Hypothalamus (tissue), 51 donors: Measurements from ENCODE around the gene GSTO2.

Experiments used
- DNase-seq, 51 donors: peaks; one replicate each; lab custom pipeline; 2025; lab: John Stamatoyannopoulos, UW

Gene GSTO2

DNA sequence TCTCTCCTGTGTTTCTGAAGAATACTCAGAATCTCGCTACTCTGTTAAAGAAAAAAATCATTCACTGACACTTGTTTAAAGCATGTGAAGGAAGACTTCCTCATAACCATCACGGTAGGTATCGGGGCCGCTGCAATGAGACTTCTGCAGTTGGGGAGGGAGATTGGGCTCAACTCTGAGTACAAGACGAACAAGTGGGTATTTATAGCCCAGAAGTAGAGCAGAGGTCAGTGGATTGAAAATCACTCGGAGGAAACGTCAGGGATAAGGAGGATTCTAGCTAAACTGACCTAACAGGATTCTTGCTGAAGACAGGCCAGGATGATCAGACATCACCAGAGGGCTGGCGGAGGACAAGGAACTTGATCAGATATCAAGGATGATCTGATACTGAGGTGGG is 35.9 kb downstream of the GSTO2 start:
- DNase-seq = no peak

GRCh38 chr10:104306897-104307296 is 37.9 kb downstream of the GSTO2 start:
- DNase-seq = peak in 1 of 51 donors; percentile 23

DNA sequence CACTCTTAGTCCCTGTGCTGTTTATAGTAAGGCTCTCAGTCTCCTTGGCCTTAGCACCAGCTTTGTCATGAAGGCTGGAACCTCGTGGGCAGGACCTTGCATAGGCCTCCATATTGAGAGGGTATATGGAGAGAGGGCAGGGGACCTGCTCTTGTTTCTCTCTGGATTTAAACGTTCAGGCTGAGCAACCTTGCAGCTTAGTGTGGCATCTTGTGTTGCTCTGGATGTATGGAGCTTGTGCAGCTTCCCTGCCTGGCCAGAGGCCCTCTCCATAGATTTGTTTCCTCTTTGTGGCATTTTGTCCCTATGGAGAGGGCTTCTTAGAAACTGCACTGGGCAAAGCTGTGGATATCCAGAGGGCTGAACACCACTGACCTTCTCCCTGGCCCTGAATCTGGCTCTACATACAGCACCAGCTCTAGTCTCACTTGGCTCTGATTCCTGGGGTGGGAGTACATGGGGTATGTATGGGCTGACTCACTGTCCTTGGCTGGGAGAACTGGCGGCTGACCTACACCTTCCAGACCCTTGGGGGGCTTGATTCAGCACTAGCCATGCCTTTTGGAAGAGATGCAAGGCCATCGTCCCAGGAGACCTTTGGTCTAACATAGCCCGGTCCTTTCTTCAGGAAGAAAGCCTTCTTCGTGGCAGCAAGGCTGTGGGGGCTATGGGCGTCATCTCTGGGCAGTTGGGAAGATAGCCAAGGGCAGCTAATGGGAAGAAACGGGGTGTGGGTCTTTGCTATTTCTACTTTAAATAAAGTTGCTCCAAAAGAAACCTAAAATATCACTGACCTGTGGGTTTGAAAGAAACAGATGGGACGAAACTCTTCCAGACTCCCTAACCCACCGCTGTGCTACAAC is 38.8 kb downstream of the GSTO2 start:
- no peak for DNase-seq

- DNase-seq = no peak
These were observed 39.5 kb downstream of the GSTO2 start for GRCh38 chr10:104308439-104308903.

DNA sequence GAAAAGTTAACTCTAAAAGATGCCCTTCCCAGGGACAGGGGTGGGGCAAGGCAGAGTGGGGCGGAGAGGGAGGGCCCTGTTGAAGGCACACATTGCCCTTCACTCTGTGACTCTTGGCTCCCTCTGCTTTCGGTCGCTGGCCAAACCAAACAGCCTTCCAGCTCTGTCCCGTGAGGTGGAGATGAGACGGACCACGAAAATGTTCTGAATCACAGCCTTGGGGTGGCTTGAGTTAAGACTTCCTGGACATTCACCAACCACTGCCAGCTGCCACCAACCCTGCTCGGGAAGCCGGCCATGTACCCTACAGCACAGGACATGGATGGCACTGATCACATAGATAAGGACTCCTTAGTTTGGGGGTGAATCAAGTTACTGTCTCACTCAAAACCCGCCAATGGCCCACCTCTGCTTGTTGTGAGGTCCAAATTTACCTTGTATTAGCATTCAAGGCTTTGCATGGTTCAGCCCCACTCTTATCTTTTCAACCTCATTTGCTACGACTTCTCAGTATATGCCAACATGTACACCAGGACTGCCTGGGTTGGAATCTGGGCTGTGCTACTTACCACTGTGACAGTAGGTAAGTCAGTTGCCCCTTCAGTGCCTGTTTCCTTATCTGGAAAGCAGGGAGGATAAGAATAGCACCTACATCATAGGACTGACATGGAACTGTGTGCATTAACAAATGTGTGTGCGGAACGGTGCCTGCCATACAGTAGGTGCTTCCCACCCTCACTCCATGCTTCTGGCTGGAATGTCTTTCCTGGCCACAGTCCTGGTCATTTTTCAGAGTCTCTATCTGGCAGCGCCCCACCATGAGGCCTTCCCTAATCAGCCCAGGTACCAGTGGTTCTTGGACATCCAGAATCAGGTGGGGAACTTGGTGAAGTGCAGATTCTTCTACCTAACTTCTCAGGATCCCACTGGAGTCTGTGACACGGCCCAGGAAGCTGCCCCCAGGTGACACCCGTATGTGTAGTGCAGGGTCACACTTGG is 41.3 kb downstream of the GSTO2 start:
- DNase-seq = peak in 4 of 51 donors; percentile 18 to 32 (median 23)

GRCh38 chr10:104311184-104311720 is 42.3 kb downstream of the GSTO2 start:
- no peak for DNase-seq

GRCh38 chr10:104314591-104315485 is 45.9 kb downstream of the GSTO2 start:
- DNase-seq = no peak

DNA sequence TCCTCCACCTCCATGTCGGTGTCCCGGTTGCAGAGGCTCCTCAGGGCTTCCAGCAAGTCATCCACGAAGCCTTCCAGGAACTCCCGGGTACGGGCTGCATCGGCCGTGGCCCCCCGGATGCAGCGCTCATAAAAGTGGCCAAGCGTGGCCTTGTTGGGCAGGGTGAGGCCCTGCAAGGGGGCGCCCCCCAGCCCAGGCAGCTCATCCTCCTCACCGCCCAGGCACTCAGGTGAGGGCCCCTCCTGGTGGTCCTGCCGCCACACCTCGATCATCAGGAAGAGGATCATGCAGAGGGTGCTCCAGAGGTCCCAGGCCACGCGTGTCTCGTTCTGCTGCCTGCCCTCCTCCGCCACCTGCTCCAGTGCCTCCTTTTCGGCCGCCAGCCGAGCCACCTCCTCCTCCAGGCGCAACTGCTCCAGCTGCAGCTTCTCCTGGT is 46.5 kb downstream of the GSTO2 start:
- no peak for DNase-seq

DNA sequence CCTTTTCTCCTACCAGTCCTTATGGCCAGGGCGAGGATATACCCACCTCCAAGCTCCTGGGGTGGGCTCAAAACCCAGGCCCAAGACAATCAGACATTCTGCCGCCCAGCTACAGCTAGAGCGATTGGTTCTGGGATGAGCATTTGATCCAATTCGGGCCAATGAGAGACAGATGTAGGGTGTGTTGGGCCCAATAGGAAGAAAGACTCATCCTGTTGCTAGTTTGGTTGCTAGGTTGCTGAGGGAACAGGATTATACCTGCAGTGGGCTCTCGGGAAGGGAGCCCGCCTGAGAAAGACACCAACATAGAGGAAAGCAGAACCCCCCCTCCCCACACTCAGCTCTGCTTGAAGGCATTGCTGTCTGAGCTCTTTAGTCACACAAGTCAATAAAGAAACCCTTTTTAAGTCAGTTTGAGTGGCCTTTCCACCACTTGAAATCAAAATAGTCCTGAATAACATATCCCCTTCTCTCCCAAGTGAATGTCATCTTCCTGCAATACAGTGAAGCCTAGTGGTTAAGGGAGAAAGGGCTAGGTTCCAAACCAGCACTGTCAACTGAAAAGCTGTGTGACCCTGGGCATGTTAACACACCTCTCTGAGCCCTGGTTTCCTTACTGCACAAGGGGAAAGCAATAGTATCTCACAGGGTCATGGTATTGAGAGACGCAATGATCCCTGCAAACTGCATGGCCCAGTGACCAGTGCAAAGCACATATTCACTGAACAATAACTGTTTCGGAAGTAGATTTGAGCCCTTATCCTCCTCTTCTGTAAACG is 47.5 kb downstream of the GSTO2 start:
- no peak for DNase-seq

- DNase-seq = no peak
These were observed 48.3 kb downstream of the GSTO2 start for GRCh38 chr10:104317269-104317710.

DNA sequence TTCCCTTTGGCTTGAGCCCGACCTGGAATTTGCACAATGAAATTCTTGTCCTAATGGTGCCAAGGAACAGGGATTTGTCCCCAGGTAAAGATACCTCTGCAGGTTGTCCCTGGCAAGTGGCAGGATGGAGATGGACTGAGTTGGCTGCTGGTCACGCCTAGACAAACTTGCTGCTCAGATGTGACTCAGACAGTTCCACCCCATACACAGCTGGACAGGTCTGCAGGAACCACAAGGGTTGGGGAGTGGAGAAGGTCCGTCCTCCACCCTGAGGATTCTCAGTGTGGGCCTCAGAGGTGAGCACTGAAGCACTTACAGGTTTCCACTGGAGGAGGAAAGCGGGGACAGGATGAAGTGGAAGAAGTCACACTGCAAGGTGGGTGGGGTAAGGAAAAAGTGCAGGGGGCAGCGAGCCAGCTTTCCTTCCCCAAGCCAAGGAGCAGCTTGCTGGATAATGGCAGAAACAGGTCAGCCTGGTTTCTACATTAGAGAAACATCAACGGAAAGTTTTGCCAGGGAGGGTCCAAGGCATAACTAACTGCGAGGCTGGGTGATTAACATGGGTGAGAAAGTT is 48.8 kb downstream of the GSTO2 start:
- DNase-seq = no peak

DNA sequence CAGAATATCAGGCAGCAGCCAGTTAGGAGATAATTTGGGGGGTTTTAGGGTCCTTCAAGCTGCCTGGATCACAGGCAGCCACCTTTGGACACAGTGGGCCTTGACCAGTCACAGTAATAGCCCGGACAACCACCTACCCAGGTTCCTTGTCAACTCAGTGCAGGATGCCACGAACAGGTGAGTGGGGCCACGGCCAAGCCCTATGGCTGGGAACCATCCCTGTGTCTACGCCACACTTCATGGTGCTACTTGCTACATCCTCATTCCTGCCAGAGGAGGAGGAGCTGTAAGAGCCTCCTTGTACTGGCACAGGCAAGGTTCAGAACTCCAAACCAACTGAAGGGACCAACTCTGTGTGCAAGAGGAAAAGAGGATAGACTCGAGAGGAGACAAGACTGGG is 49.3 kb downstream of the GSTO2 start:
- DNase-seq = no peak

DNA sequence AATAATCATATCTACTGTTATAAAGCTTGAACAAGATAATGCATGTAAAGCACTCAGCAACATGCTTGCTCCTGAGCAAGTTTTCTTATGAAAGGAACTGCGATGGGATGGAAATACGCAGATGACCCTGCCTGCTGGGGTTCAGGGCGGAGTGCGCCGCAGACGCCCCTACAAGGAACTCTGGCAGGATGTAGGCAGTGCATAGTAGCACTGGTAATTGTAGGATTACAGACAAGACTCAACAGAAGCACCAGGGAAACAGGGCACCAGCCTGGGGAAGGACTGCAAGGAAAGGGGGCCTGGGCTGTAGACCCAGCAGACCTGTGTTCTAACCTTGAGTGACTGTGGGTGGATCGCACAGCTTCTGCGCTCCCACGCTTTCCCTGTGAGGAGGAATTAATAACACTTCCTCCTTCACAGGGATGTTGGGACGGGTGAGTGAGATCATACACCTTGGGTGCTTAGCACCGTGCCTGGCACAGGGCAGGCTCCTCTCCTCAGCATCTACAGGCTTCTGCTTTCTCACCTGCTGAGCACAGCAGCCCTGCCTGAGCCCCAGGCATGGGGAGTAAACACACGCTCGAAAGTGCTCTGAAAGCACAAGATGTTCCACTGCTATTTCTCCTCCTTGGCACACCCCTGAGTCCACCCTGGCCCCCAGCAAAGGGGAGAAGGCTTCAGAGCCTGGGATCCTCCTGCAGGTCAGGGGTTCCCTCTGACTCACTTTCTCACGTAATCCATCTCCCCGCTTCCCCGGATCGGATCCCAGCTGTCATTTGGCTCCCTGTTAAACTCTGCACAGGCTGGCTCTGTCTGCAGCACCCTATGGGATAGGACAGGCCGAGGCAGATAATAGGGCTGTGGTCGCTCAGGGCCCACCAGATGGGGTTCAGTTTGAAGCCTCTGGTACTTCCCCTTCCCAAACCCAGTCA is 50.1 kb downstream of the GSTO2 start:
- DNase-seq = no peak

GRCh38 chr10:104321226-104321625 is 52.2 kb downstream of the GSTO2 start:
- no peak for DNase-seq

DNA sequence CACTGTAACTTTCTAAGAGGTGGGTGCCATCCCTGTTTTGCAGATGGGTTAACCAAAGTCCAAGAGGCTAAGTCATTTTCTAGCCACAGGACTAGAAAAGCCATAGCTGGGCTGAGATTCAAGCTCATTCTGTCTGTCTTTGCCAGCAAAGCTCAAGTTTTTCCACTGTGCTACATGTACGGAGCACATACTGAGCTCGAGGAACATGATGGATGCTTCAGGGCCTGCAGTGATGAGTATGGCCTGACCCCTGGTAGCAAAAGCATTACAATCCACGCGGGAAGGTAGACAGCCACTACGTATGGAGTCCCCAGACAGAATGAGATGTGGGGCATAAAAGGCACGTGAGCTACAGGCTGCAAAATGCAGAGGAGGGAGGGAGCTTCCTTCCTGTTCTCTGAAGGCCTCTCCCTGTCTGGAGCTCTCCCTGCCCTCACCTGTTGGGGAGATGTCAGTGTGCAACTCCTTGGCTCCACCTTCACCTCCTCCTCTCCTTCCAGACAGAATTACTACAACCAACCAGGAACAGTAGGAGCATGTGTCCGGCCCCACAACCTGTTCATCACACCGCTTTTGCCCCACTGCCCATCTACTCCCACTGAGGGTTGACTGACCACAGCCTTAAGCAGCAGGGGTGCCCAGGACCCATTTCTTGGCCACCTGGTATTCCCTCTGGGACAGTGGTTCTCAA is 52.9 kb downstream of the GSTO2 start:
- DNase-seq = no peak

DNA sequence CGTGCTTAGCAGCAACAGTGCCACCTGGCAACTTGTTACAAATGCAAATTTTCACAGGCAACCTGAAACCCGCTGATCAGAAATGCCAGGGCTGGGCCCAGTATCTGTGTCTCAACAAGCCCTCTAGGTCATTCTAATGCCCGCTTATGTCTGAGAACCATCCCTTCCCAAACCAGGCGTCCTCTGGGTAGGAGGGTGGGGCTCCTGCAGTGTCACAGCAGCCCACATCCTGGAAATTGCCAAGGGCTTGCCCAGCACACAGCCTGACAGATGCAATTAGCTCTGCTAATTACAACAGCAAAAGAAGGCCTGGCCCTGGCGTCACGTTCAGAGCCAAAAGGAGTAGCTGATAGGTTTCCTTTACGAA is 53.4 kb downstream of the GSTO2 start:
- DNase-seq = no peak

GRCh38 chr10:104323085-104323484 is 54.1 kb downstream of the GSTO2 start:
- no peak for DNase-seq
